ENCODE results near the gene GNAO1.

The GNAO1 gene

GRCh38 chr16:56196381-56196780 is 5.1 kb downstream of the GNAO1 start:
- POLR2A ChIA-PET (ENCODE audit: low non-redundant PET) = no interaction called here
- no peak for DNase-seq (ENCODE audit: low spot score)
- no peak overlapping the region for H3K27ac ChIP-seq
- no peak for TF ChIP-seq CTCF (conservative IDR thresholded peaks at IDR 0.05; ENCODE audit: low read depth)
- CTCF ChIA-PET = no interaction called here

- CTCF ChIA-PET = interaction anchor here (0.7 kb wide), 1 partner anchor 128 kb away, joined by 5 read pairs; no protein-coding TSS in a partner anchor
- DNase-seq (ENCODE audit: low spot score) = no peak
- no peak overlapping the region for H3K27ac ChIP-seq
Measured at GRCh38 chr16:56197192-56197992, 6.1 kb downstream of the GNAO1 start.

GRCh38 chr16:56198006-56198754 is 6.9 kb downstream of the GNAO1 start:
- H3K27ac ChIP-seq = no peak overlapping the region
- POLR2A ChIA-PET (ENCODE audit: low non-redundant PET) = no interaction called here
- DNase-seq (ENCODE audit: low spot score) = no peak
- no peak for TF ChIP-seq CTCF (conservative IDR thresholded peaks at IDR 0.05; ENCODE audit: low read depth)
- CTCF ChIA-PET = no interaction called here

More at GRCh38 chr16:56197192-56197992, 6.1 kb downstream of the GNAO1 start:
- POLR2A ChIA-PET (ENCODE audit: low non-redundant PET) = no interaction called here
- no peak for TF ChIP-seq CTCF (conservative IDR thresholded peaks at IDR 0.05; ENCODE audit: low read depth)

GRCh38 chr16:56198755-56199114 is 7.4 kb downstream of the GNAO1 start:
- CTCF ChIA-PET = no interaction called here
- H3K27ac ChIP-seq = no peak overlapping the region
- POLR2A ChIA-PET (ENCODE audit: low non-redundant PET) = no interaction called here
- no peak for TF ChIP-seq CTCF (conservative IDR thresholded peaks at IDR 0.05; ENCODE audit: low read depth)
- DNase-seq (ENCODE audit: low spot score) = no peak

GRCh38 chr16:56199164-56199563 is 7.9 kb downstream of the GNAO1 start:
- ChIA-PET POLR2A (ENCODE audit: low non-redundant PET) (no interaction called here), CTCF (no interaction called here)
- DNase-seq (ENCODE audit: low spot score) = no peak
- no peak overlapping the region for H3K27ac ChIP-seq
- no peak for TF ChIP-seq CTCF (conservative IDR thresholded peaks at IDR 0.05; ENCODE audit: low read depth)

- DNase-seq (ENCODE audit: low spot score) = no peak
- ChIA-PET CTCF (no interaction called here), POLR2A (ENCODE audit: low non-redundant PET) (no interaction called here)
- no peak for TF ChIP-seq CTCF (conservative IDR thresholded peaks at IDR 0.05; ENCODE audit: low read depth)
- no peak overlapping the region for H3K27ac ChIP-seq
Measured at GRCh38 chr16:56201030-56201429, 9.7 kb downstream of the GNAO1 start.

All from RWPE1 (cell line).